Astrocyte (in vitro differentiated cells and primary cell): ENCODE measurements around the gene GLIPR1L1.

Experiments used
- CTCF ChIP-seq: IDR thresholded peaks from 2 replicates; pipeline ENCODE4 v1.5.1; 2011; ENCODE audit warnings: low read depth, mild to moderate bottlenecking, inconsistent platforms, low read length, moderate library complexity; ENCODE audit not compliant: insufficient read depth
- EZH2 ChIP-seq: IDR thresholded peaks from 2 replicates; pipeline ENCODE4 v1.6.1; 2012; ENCODE audit warnings: mild to moderate bottlenecking, low read length, inconsistent platforms; ENCODE audit not compliant: insufficient read depth

GRCh38 chr12:75288860-75289259 is 45.6 kb upstream of the GLIPR1L1 start:
- TF ChIP-seq CTCF (no peak), EZH2 (no peak)
